ENCODE measurements around the gene TXNRD3.
"Not testable (repeated sequence)": the region's sequence is repeated elsewhere in the genome, so short reads cannot be mapped to it uniquely, and the experiment has no call there.

The TXNRD3 gene

GRCh38 chr3:126646674-126647073 lies 8.2 kb downstream of the TXNRD3 start:
- no peak for DNase-seq (ENCODE audit: low spot score)

- no peak for DNase-seq (ENCODE audit: low spot score)
These were observed 10.3 kb downstream of the TXNRD3 start for GRCh38 chr3:126644615-126645014.

- DNase-seq (ENCODE audit: low spot score) = no peak
These were observed 16.1 kb downstream of the TXNRD3 start for GRCh38 chr3:126638790-126639189.

- no peak for DNase-seq (ENCODE audit: low spot score)
These were observed 18.5 kb downstream of the TXNRD3 start for GRCh38 chr3:126636436-126636835.

GRCh38 chr3:126634803-126635202 lies 20.1 kb downstream of the TXNRD3 start:
- DNase-seq (ENCODE audit: low spot score) = no peak

GRCh38 chr3:126630020-126630419 lies 24.9 kb downstream of the TXNRD3 start:
- no peak for DNase-seq (ENCODE audit: low spot score)

GRCh38 chr3:126625735-126626134 lies 29.2 kb downstream of the TXNRD3 start:
- not testable (repeated sequence) for DNase-seq (ENCODE audit: low spot score)

- no peak for DNase-seq (ENCODE audit: low spot score)
These were observed 32.2 kb downstream of the TXNRD3 start for GRCh38 chr3:126622694-126623093.

- no peak for DNase-seq (ENCODE audit: low spot score)
These were observed 33.1 kb downstream of the TXNRD3 start for GRCh38 chr3:126621627-126622345.

GRCh38 chr3:126621171-126621570 lies 33.8 kb downstream of the TXNRD3 start:
- no peak for DNase-seq (ENCODE audit: low spot score)

- no peak for DNase-seq (ENCODE audit: low spot score)
These were observed 34.2 kb downstream of the TXNRD3 start for GRCh38 chr3:126620738-126621137.

GRCh38 chr3:126618760-126619159 lies 36.2 kb downstream of the TXNRD3 start:
- DNase-seq (ENCODE audit: low spot score) = no peak

- DNase-seq (ENCODE audit: low spot score) = no peak
These were observed 36.9 kb downstream of the TXNRD3 start for GRCh38 chr3:126618021-126618420.

GRCh38 chr3:126617571-126617970 lies 37.4 kb downstream of the TXNRD3 start:
- DNase-seq (ENCODE audit: low spot score) = no peak

GRCh38 chr3:126616931-126617330 lies 38.0 kb downstream of the TXNRD3 start:
- no peak for DNase-seq (ENCODE audit: low spot score)

- no peak for DNase-seq (ENCODE audit: low spot score)
These were observed 41.3 kb downstream of the TXNRD3 start for GRCh38 chr3:126613479-126614188.

GRCh38 chr3:126612479-126613205 lies 42.3 kb downstream of the TXNRD3 start:
- no peak for DNase-seq (ENCODE audit: low spot score)

- no peak for DNase-seq (ENCODE audit: low spot score)
These were observed 45.0 kb downstream of the TXNRD3 start for GRCh38 chr3:126609909-126610308.

GRCh38 chr3:126607214-126607908 lies 47.6 kb downstream of the TXNRD3 start:
- no peak for DNase-seq (ENCODE audit: low spot score)

- DNase-seq (ENCODE audit: low spot score) = no peak
These were observed 48.9 kb downstream of the TXNRD3 start for GRCh38 chr3:126606001-126606400.

GRCh38 chr3:126604691-126605090 lies 50.2 kb downstream of the TXNRD3 start:
- DNase-seq (ENCODE audit: low spot score) = no peak

GRCh38 chr3:126599101-126599500 lies 55.8 kb downstream of the TXNRD3 start:
- DNase-seq (ENCODE audit: low spot score) = no peak
